Testis (tissue), 3 donors: Measurements from ENCODE around the gene TIMM13. TPM values are rescaled to one million over a fixed set of nuclear protein-coding genes. Genes with fewer than 3 reads are reported as not detected.

Experiments used
- DNase-seq: peaks from one replicate; pipeline ENCODE4 v3.0.0-alpha.2; 2019
- H3K27ac ChIP-seq, 2 donors: fragments of 200-600 bp; sonication (generic); one replicate each; pipeline ENCODE4 v1.5.1; 2019
- H3K27me3 ChIP-seq: fragments of 200-600 bp; sonication (generic); one replicate; pipeline ENCODE4 v1.5.1; 2019
- H3K36me3 ChIP-seq: fragments of 200-600 bp; sonication (generic); one replicate; pipeline ENCODE4 v1.5.1; 2017; ENCODE audit warnings: low read depth; ENCODE audit errors: missing control alignments
- H3K4me1 ChIP-seq: fragments of 200-600 bp; sonication (generic); one replicate; pipeline ENCODE4 v1.5.1; 2019
- H3K4me3 ChIP-seq, 2 donors: fragments of 200-600 bp; sonication (generic); one replicate each; pipeline ENCODE4 v1.5.1; 2017 to 2019
- H3K9me3 ChIP-seq: fragments of 200-600 bp; sonication (generic); one replicate; pipeline ENCODE4 v1.5.1; 2017
- CTCF ChIP-seq, 3 experiments: fragments of 450-650 bp in 2 of 3; fragments of 200-600 bp in 1 of 3; sonication (generic) in 1 of 3; IDR thresholded peaks; one replicate each; pipeline ENCODE4 v1.5.1; 2016 to 2019; ENCODE audit warnings: antibody characterized with exemption in 3 of 3, mild to moderate bottlenecking in 2 of 3, moderate library complexity in 1 of 3
- POLR2A ChIP-seq: fragments of 450-650 bp; IDR thresholded peaks from one replicate; pipeline ENCODE4 v1.6.1; 2017; ENCODE audit warnings: antibody characterized with exemption, mild to moderate bottlenecking, moderate library complexity
- WGBS, 2 donors: methylation state at CpG; one replicate each; pipeline ENCODE4 v1.1.5; 2018; 5-methylcytosine and 5-hydroxymethylcytosine counted together
- intact Hi-C: fragments of 100-400 bp; cut with DNase I; formaldehyde crosslinking; loops from one replicate; pipeline ENCODE4 v1.15.1; 2023; ENCODE audit warnings: low total_unique reads
- polyA plus RNA-seq: library from polyadenylated mRNA; stranded (reverse); fragments of 350-450 nt; fragmentation: Illumina TruSeq; extraction: RNeasy Lipid Tissue Mini Kit (QIAGEN cat#74804); gene quantifications from one replicate; pipeline ENCODE4 v1.2.3, GENCODE V29; 2014; ENCODE audit warnings: low read depth, low replicate concordance; ENCODE audit not compliant: insufficient read depth
- total RNA-seq, 2 donors: library from RNA; depleted of rRNA; stranded (reverse); fragments of >200 nt; gene quantifications; one replicate each; pipeline ENCODE4 v1.2.3, GENCODE V29; 2016

Gene TIMM13
- total and polyA plus RNA-seq, 3 donors from 2014 or later: 57.5 to 66.6 (median 60.6) TPM

GRCh38 chr19:2416321-2417097 is 10.9 kb downstream of the TIMM13 start:
- Histone ChIP-seq H3K9me3 (no peaks in the 10 kb centered on the region), H3K36me3 (no peaks in the 10 kb centered on the region), H3K4me3 (no peak overlapping the region), H3K27me3 (no peaks in the 10 kb centered on the region), H3K27ac (no peak overlapping the region), H3K4me1 (no peaks in the 10 kb centered on the region)
- no peak for DNase-seq
- TF ChIP-seq CTCF (IDR thresholded peaks at IDR 0.05): no peak
- no peak for TF ChIP-seq POLR2A
- WGBS, 2 donors: 91 to 100% methylated on average over 2 to 14 of the region's 19 CpGs
- intact Hi-C loops: no loop called here

GRCh38 chr19:2415973-2416319 is 11.4 kb downstream of the TIMM13 start:
- Histone ChIP-seq H3K9me3 (no peaks in the 10 kb centered on the region), H3K27me3 (no peaks in the 10 kb centered on the region), H3K36me3 (no peaks in the 10 kb centered on the region), H3K4me3 (no peak overlapping the region), H3K27ac (no peak overlapping the region), H3K4me1 (no peaks in the 10 kb centered on the region)
- TF ChIP-seq POLR2A: no peak
- no peak for TF ChIP-seq CTCF (IDR thresholded peaks at IDR 0.05)
- DNase-seq: no peak
- 78 to 81% methylated on average over 6 of the region's 6 CpGs for WGBS, 2 donors
- intact Hi-C loops: no loop called here

- no peak for TF ChIP-seq POLR2A
- Histone ChIP-seq H3K27me3 (no peaks in the 10 kb centered on the region), H3K4me1 (no peaks in the 10 kb centered on the region), H3K4me3 (no peak overlapping the region), H3K36me3 (no peaks in the 10 kb centered on the region), H3K27ac (no peak overlapping the region), H3K9me3 (no peaks in the 10 kb centered on the region)
- intact Hi-C loops: no loop called here
- no peak for DNase-seq
- 90 to 91% methylated on average over 11 to 28 of the region's 29 CpGs for WGBS, 2 donors
Observed at GRCh38 chr19:2415281-2415972, 12.0 kb downstream of the TIMM13 start.

- Histone ChIP-seq H3K27ac (no peak overlapping the region), H3K4me1 (no peaks in the 10 kb centered on the region), H3K36me3 (no peaks in the 10 kb centered on the region), H3K27me3 (no peaks in the 10 kb centered on the region), H3K4me3 (no peak overlapping the region), H3K9me3 (no peaks in the 10 kb centered on the region)
- intact Hi-C loops: no loop called here
- 91% methylated on average over 6 to 16 of the region's 16 CpGs for WGBS, 2 donors
- TF ChIP-seq POLR2A: no peak
- no peak for TF ChIP-seq CTCF (IDR thresholded peaks at IDR 0.05)
- DNase-seq: no peak
Observed at GRCh38 chr19:2413629-2414028, 13.8 kb downstream of the TIMM13 start.

- DNase-seq: no peak
- no peaks in the 10 kb centered on the region for H3K36me3 ChIP-seq
- intact Hi-C loops: no loop called here
- no peaks in the 10 kb centered on the region for H3K4me1 ChIP-seq
- H3K9me3 ChIP-seq: no peaks in the 10 kb centered on the region
- TF ChIP-seq CTCF (IDR thresholded peaks at IDR 0.05) (no peak), POLR2A (no peak)
- H3K4me3 ChIP-seq: no peak overlapping the region
- H3K27me3 ChIP-seq: no peaks in the 10 kb centered on the region
- WGBS, 2 donors: 79 to 88% methylated on average over 7 of the region's 7 CpGs
- H3K27ac ChIP-seq: no peak overlapping the region
Observed at GRCh38 chr19:2413159-2413558, 14.2 kb downstream of the TIMM13 start.
